Ovary (tissue), 3 donors: ENCODE results near the gene RBM47.

Experiments
- EP300 ChIP-seq: sonication (generic); formaldehyde crosslinking; IDR thresholded peaks from one replicate; pipeline ENCODE4 v1.6.1; 2017; ENCODE audit warnings: antibody characterized with exemption
- POLR2A ChIP-seq: fragments of 450-650 bp; IDR thresholded peaks from one replicate; pipeline ENCODE4 v1.6.1; 2017; ENCODE audit warnings: antibody characterized with exemption, mild to moderate bottlenecking, moderate library complexity
- TF ChIP-seq, protein P1 (sequence below), 3 donors: fragments of 450-650 bp in 2 of 3; fragments of 200-600 bp in 1 of 3; IDR thresholded peaks; one replicate each; pipeline versions ENCODE4 v1.5.1 to v1.8.0; 2016 to 2022; ENCODE audit warnings: antibody characterized with exemption in 3 of 3, mild to moderate bottlenecking in 1 of 3
- donor health status: DM: no; HTN: no; CAD: no.

DNA sequence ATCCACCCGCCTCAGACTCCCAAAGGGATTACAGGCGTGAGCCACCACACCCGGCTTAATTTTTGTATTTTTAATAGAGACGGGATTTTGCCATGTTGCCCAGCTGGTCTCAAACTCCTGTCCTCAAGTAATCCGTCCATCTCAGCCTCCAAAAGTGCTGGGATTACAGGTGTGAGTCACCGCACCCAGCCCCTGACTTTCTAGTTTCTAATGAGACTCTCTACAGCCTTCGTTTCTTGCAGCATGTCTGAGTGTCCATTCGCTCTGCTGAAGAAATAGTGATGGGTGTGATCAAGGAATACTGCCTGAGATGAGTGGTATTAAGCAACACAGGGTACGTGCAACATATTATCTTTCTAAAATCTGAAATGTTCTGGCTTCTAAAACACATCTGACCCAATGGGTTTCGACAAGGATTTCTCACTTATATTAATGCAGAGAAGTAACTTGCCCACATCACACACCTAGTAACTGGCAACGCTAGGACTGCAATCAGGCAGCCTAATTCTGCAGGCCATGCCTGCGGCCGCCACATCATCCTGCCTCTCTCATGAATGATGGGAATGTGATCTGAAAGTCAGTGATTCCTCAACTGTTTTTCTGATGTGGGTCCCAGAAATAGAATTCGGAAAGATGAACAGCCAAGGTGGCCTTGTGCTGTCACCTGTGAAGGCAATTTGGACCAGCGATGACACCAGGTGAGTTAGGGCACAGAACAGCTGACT lies 74.3 kb downstream of the RBM47 start:
- TF ChIP-seq POLR2A (no peak), EP300 (no peak)
- TF ChIP-seq, protein P1, sequence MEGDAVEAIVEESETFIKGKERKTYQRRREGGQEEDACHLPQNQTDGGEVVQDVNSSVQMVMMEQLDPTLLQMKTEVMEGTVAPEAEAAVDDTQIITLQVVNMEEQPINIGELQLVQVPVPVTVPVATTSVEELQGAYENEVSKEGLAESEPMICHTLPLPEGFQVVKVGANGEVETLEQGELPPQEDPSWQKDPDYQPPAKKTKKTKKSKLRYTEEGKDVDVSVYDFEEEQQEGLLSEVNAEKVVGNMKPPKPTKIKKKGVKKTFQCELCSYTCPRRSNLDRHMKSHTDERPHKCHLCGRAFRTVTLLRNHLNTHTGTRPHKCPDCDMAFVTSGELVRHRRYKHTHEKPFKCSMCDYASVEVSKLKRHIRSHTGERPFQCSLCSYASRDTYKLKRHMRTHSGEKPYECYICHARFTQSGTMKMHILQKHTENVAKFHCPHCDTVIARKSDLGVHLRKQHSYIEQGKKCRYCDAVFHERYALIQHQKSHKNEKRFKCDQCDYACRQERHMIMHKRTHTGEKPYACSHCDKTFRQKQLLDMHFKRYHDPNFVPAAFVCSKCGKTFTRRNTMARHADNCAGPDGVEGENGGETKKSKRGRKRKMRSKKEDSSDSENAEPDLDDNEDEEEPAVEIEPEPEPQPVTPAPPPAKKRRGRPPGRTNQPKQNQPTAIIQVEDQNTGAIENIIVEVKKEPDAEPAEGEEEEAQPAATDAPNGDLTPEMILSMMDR (IDR thresholded peaks at IDR 0.05) = no peak
